ENCODE results near the gene RPS17.
"Not testable (repeated sequence)": the region's sequence is repeated elsewhere in the genome, so short reads cannot be mapped to it uniquely, and the experiment has no call there.

RPS17 gene

GRCh38 chr15:82535566-82536408 is 4.5 kb downstream of the RPS17 start:
- no peak overlapping the region for H2AK5ac ChIP-seq (ENCODE audit: low read depth, low read length)
- no peak overlapping the region for H2BK12ac ChIP-seq (ENCODE audit: low read length)
- no peak overlapping the region for H3K9ac ChIP-seq (ENCODE audit: low read depth, low read length, poor library complexity)
- no peak overlapping the region for H3K4ac ChIP-seq (ENCODE audit: low read length)
- H3K4me3 ChIP-seq (ENCODE audit: low read length in 2 of 2) = no peak overlapping the region
- peaks cover 44 to 61% of the 10 kb centered on the region in 2 donors for H3K36me3 ChIP-seq (replicated peaks in 1 of 2; ENCODE audit: control insufficient read depth in 2 of 2, insufficient read depth in 2 of 2, low read length in 2 of 2)
- H2AFZ ChIP-seq (ENCODE audit: low read length) = no peak overlapping the region
- H3K18ac ChIP-seq (ENCODE audit: low read length) = no peak overlapping the region
- H3K4me2 ChIP-seq (ENCODE audit: insufficient read depth, low read length, poor library complexity, severe bottlenecking) = no peak overlapping the region
- no peak overlapping the region for H4K91ac ChIP-seq (ENCODE audit: low read depth, low read length, poor library complexity)
- no peak overlapping the region for H2BK15ac ChIP-seq (ENCODE audit: low read length)
- no peak overlapping the region for H4K8ac ChIP-seq (ENCODE audit: low read depth, low read length)
- H3K9me3 ChIP-seq (replicated peaks in 1 of 2; ENCODE audit: control insufficient read depth in 2 of 2, insufficient read depth in 1 of 2, low read depth in 1 of 2, low read length in 2 of 2) = no peaks in the 10 kb centered on the region
- no peak for DNase-seq (ENCODE audit: low spot score)
- peaks cover 1% of the 10 kb centered on the region for H3K79me1 ChIP-seq (ENCODE audit: low read depth, low read length)
- no CpG with 5 or more reads among the region's 9 CpGs for WGBS, 2 donors (ENCODE audit: extremely low coverage in 2 of 2, insufficient read length in 2 of 2, insufficient replicate concordance in 1 of 2)
- peak overlapping the region; percentile 11 for H3K27ac ChIP-seq (replicated peaks; ENCODE audit: low read length)
- no peak overlapping the region for H2BK5ac ChIP-seq (ENCODE audit: low read length)
- H3K23ac ChIP-seq (ENCODE audit: low read depth, low read length, poor library complexity) = no peak overlapping the region
- peaks cover 0 to 4% of the 10 kb centered on the region in 2 donors for H3K4me1 ChIP-seq (ENCODE audit: control insufficient read depth in 2 of 2, insufficient read depth in 1 of 2, low read depth in 1 of 2, low read length in 2 of 2)
- H3K14ac ChIP-seq (ENCODE audit: low read length) = no peak overlapping the region
- H3K27me3 ChIP-seq (ENCODE audit: control insufficient read depth in 3 of 3, insufficient read depth in 3 of 3, low read depth in 1 of 3, low read length in 3 of 3) = peaks cover 0 to 3% (median 0%) of the 10 kb centered on the region in 3 experiments
- no peak overlapping the region for H2BK120ac ChIP-seq (ENCODE audit: low read depth, low read length)

DNA sequence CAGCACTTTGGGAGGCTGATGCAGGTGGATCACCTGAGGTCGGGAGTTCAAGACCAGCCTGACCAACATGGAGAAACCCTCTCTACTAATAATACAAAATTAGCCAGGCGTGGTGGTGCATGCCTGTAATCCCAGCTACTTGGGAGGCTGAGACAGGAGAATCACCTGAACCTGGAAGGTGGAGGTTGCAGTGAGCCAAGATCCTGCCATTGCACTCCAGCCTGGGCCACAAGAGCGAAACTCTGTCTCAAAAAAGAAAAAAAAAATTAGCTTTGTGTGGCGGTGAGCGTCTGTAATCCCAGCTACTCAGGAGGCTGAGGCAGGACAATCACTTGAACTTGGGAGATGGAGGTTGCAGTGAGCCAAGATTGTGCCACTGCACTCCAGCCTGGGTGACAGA is 5.1 kb downstream of the RPS17 start:
- H2BK5ac ChIP-seq (ENCODE audit: low read length); H4K8ac ChIP-seq (ENCODE audit: low read depth, low read length); H3K18ac ChIP-seq (ENCODE audit: low read length); H2BK15ac ChIP-seq (ENCODE audit: low read length); H3K23ac ChIP-seq (ENCODE audit: low read depth, low read length, poor library complexity); H3K9ac ChIP-seq (ENCODE audit: low read depth, low read length, poor library complexity); H3K4ac ChIP-seq (ENCODE audit: low read length); H3K4me3 ChIP-seq (ENCODE audit: low read length in 2 of 2); H3K4me1 ChIP-seq (ENCODE audit: control insufficient read depth in 2 of 2, insufficient read depth in 1 of 2, low read depth in 1 of 2, low read length in 2 of 2); H3K9me3 ChIP-seq (replicated peaks in 1 of 2; ENCODE audit: control insufficient read depth in 2 of 2, insufficient read depth in 1 of 2, low read depth in 1 of 2, low read length in 2 of 2); H3K4me2 ChIP-seq (ENCODE audit: insufficient read depth, low read length, poor library complexity, severe bottlenecking); H3K79me1 ChIP-seq (ENCODE audit: low read depth, low read length); H2BK12ac ChIP-seq (ENCODE audit: low read length); DNase-seq (ENCODE audit: low spot score); H4K91ac ChIP-seq (ENCODE audit: low read depth, low read length, poor library complexity); H2AK5ac ChIP-seq (ENCODE audit: low read depth, low read length); H3K27ac ChIP-seq (replicated peaks; ENCODE audit: low read length); H3K27me3 ChIP-seq (ENCODE audit: control insufficient read depth in 3 of 3, insufficient read depth in 3 of 3, low read depth in 1 of 3, low read length in 3 of 3); H2BK120ac ChIP-seq (ENCODE audit: low read depth, low read length); H2AFZ ChIP-seq (ENCODE audit: low read length); H3K14ac ChIP-seq (ENCODE audit: low read length): not testable (repeated sequence)
- WGBS, 2 donors (ENCODE audit: extremely low coverage in 2 of 2, insufficient read length in 2 of 2, insufficient replicate concordance in 1 of 2) = no CpG with 5 or more reads among the region's 5 CpGs
- peaks cover 44 to 61% of the 10 kb centered on the region in 2 donors for H3K36me3 ChIP-seq (replicated peaks in 1 of 2; ENCODE audit: control insufficient read depth in 2 of 2, insufficient read depth in 2 of 2, low read length in 2 of 2)

- not testable (repeated sequence) for H2BK15ac ChIP-seq (ENCODE audit: low read length); H3K18ac ChIP-seq (ENCODE audit: low read length); H3K23ac ChIP-seq (ENCODE audit: low read depth, low read length, poor library complexity); H3K27me3 ChIP-seq (ENCODE audit: control insufficient read depth in 3 of 3, insufficient read depth in 3 of 3, low read depth in 1 of 3, low read length in 3 of 3); H3K14ac ChIP-seq (ENCODE audit: low read length); DNase-seq (ENCODE audit: low spot score); H3K4me2 ChIP-seq (ENCODE audit: insufficient read depth, low read length, poor library complexity, severe bottlenecking); H2BK12ac ChIP-seq (ENCODE audit: low read length); H3K27ac ChIP-seq (replicated peaks; ENCODE audit: low read length); H3K4ac ChIP-seq (ENCODE audit: low read length); H3K79me1 ChIP-seq (ENCODE audit: low read depth, low read length); H2BK5ac ChIP-seq (ENCODE audit: low read length); H2AK5ac ChIP-seq (ENCODE audit: low read depth, low read length); H3K4me3 ChIP-seq (ENCODE audit: low read length in 2 of 2); H2AFZ ChIP-seq (ENCODE audit: low read length); H3K4me1 ChIP-seq (ENCODE audit: control insufficient read depth in 2 of 2, insufficient read depth in 1 of 2, low read depth in 1 of 2, low read length in 2 of 2); H3K9ac ChIP-seq (ENCODE audit: low read depth, low read length, poor library complexity); H3K9me3 ChIP-seq (replicated peaks in 1 of 2; ENCODE audit: control insufficient read depth in 2 of 2, insufficient read depth in 1 of 2, low read depth in 1 of 2, low read length in 2 of 2); H2BK120ac ChIP-seq (ENCODE audit: low read depth, low read length); H4K8ac ChIP-seq (ENCODE audit: low read depth, low read length); H4K91ac ChIP-seq (ENCODE audit: low read depth, low read length, poor library complexity)
- H3K36me3 ChIP-seq (replicated peaks in 1 of 2; ENCODE audit: control insufficient read depth in 2 of 2, insufficient read depth in 2 of 2, low read length in 2 of 2) = peaks cover 44 to 61% of the 10 kb centered on the region in 2 donors
- no CpG with 5 or more reads among the region's 3 CpGs for WGBS, 2 donors (ENCODE audit: extremely low coverage in 2 of 2, insufficient read length in 2 of 2, insufficient replicate concordance in 1 of 2)
Measured at GRCh38 chr15:82534457-82534861, 5.8 kb downstream of the RPS17 start.

GRCh38 chr15:82533801-82534200 is 6.5 kb downstream of the RPS17 start:
- Histone ChIP-seq H3K27me3 (ENCODE audit: control insufficient read depth in 3 of 3, insufficient read depth in 3 of 3, low read depth in 1 of 3, low read length in 3 of 3) (peaks cover 0 to 3% (median 0%) of the 10 kb centered on the region in 3 experiments), H3K9ac (ENCODE audit: low read depth, low read length, poor library complexity) (no peak overlapping the region), H3K4me1 (ENCODE audit: control insufficient read depth in 2 of 2, insufficient read depth in 1 of 2, low read depth in 1 of 2, low read length in 2 of 2) (peaks cover 0 to 4% of the 10 kb centered on the region in 2 donors), H4K8ac (ENCODE audit: low read depth, low read length) (no peak overlapping the region), H2BK120ac (ENCODE audit: low read depth, low read length) (no peak overlapping the region), H3K4ac (ENCODE audit: low read length) (no peak overlapping the region), H2BK5ac (ENCODE audit: low read length) (no peak overlapping the region), H3K36me3 (replicated peaks in 1 of 2; ENCODE audit: control insufficient read depth in 2 of 2, insufficient read depth in 2 of 2, low read length in 2 of 2) (peaks cover 42 to 55% of the 10 kb centered on the region in 2 donors), H2BK15ac (ENCODE audit: low read length) (no peak overlapping the region), H3K9me3 (replicated peaks in 1 of 2; ENCODE audit: control insufficient read depth in 2 of 2, insufficient read depth in 1 of 2, low read depth in 1 of 2, low read length in 2 of 2) (no peaks in the 10 kb centered on the region), H2AFZ (ENCODE audit: low read length) (no peak overlapping the region), H3K27ac (replicated peaks; ENCODE audit: low read length) (no peak overlapping the region), H3K14ac (ENCODE audit: low read length) (no peak overlapping the region), H3K18ac (ENCODE audit: low read length) (no peak overlapping the region), H4K91ac (ENCODE audit: low read depth, low read length, poor library complexity) (no peak overlapping the region), H3K23ac (ENCODE audit: low read depth, low read length, poor library complexity) (no peak overlapping the region), H3K4me3 (ENCODE audit: low read length in 2 of 2) (no peak overlapping the region), H3K79me1 (ENCODE audit: low read depth, low read length) (peaks cover 1% of the 10 kb centered on the region), H2BK12ac (ENCODE audit: low read length) (no peak overlapping the region), H3K4me2 (ENCODE audit: insufficient read depth, low read length, poor library complexity, severe bottlenecking) (no peak overlapping the region), H2AK5ac (ENCODE audit: low read depth, low read length) (no peak overlapping the region)
- no CpG with 5 or more reads among the region's 3 CpGs for WGBS, 2 donors (ENCODE audit: extremely low coverage in 2 of 2, insufficient read length in 2 of 2, insufficient replicate concordance in 1 of 2)
- no peak for DNase-seq (ENCODE audit: low spot score)
